EH (cell line): ENCODE measurements around the gene C9orf50.
"Not testable (repeated sequence)": the region's sequence is repeated elsewhere in the genome, so short reads cannot be mapped to it uniquely, and the experiment has no call there.

Source experiments
- DNase-seq: peaks from one replicate; pipeline ENCODE4 v3.0.0-alpha.2; 2015; ENCODE audit warnings: low read depth

Gene C9orf50

GRCh38 chr9:129648092-129648763 is 27.3 kb upstream of the C9orf50 start:
- DNase-seq = peak; percentile 52

DNA sequence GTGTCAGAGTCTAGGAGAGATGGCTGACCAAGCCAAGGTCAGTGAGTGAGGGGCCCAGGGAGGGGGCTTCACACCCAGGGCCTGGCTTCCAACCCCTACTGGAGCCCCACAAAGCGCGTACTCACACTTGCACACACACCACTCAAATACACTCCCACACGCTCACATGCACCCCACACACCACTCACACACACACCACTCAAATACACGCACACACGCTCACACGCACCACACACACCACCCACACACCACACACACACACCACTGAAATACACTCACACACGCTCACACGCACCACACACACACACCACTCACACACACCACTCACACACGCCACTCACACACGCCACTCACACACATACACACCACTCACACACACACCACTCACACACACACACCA is 26.7 kb upstream of the C9orf50 start:
- no peak for DNase-seq

DNA sequence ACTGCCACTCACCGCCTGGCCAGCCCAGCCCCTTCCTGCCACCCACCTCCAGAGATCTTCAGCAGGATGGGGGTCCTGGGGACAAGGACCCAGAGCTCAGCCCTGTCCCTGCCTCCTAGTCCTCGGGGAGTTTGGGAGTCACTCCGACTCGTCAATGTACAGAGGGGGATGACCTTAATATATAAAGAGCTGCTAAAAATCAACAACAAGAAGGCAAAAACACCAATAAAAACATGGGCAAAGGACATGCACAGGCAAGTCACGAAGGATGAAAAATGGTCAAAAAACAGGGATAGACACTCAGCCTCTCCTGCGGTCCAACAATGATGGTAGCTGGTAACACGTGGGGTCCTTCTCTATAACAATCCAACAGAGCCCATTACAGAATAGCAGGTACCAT is 25.8 kb upstream of the C9orf50 start:
- no peak for DNase-seq

DNA sequence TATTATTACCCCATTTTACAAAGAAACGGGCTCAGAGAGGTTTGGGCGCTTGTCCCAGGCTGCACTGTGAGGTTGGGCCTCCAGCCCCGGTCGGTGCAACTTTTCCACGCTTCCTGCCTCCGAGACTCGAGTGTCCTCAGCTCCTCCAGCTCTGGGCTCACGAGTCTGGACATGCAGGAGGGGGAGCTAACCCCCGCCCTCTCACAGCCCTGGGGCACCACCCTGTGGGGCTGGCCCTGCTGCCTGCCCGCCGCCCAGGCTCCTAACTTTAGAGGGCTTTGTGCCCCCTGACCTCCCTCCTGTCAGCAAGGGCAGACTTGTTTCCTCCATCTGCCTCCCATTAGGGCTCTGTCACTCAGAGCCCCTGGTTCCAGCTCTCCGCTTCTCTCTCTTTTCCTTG is 25.4 kb upstream of the C9orf50 start:
- DNase-seq = no peak

DNA sequence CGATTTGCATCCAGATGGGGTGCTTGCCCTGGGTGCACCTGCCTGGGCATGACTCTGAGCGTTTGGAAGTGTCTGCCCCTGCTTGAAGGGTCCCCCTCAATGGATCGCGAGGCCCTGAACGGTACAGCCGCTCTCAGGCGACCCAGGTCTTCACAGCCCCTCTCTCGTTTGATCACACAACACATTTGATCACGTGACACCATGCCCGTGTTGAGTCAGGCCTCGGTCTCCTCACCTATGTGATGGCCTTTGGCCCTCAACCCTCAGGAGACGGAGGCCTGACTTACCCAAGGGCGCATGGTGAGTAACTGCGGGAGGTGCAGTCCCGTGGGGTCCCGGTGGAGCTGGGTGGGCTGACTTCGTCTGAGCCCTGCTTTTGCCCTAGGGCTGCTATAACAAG is 24.0 kb upstream of the C9orf50 start:
- DNase-seq = no peak

- DNase-seq = no peak
These were observed 23.5 kb upstream of the C9orf50 start for GRCh38 chr9:129644365-129644764.

GRCh38 chr9:129643706-129644105 is 22.8 kb upstream of the C9orf50 start:
- no peak for DNase-seq

- DNase-seq = peak; percentile 97
These were observed 21.1 kb upstream of the C9orf50 start, which contains the start of gene ASB6 for GRCh38 chr9:129641750-129642585. ASB6 (minus strand) TSS chr9:129642151; CDS start chr9:129641999, 152 bp downstream.

DNA sequence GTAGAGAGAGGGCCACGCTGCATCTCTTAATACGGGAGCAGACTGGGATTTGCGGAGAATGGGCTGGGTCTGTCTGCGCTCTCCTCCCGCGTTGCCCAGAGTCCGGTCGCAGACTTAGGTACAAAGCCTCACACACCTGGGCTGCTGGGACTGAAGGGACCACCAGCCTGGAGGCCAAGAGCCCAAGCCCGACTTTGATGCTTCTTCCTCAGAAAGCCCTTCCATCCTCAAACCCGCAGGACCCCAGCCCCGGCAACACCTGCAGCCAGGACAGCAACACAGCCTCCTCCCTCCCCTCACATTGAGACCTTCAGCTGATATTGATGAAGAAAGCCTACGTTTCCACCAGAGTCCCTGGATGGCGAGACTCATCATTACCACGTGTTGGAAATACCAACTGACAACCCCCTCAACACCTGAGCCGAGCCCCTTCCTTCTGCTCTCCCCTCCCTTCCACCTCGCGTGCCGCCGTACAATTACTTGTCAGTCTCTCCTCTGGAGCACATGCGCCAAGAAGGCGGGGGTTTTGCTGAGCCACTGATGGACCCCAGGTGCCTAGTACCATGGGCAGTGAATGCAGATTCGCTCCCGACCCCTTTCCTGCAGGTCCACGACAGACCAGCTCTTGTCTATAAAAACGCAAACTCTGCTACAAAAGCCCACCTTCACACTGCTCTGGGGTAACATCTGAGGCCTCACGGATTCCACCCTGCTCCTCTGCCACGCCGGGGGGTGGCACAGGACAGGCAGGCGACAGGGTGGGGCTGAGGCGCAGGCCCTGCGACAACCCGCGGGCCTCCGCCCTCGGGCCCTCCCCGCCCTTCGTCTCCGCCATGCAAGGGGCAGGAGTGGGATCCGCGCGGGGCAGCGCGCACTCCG is 20.2 kb upstream of the C9orf50 start:
- DNase-seq = no peak

GRCh38 chr9:129640086-129640870 is 19.4 kb upstream of the C9orf50 start:
- peak; percentile 43 for DNase-seq

DNA sequence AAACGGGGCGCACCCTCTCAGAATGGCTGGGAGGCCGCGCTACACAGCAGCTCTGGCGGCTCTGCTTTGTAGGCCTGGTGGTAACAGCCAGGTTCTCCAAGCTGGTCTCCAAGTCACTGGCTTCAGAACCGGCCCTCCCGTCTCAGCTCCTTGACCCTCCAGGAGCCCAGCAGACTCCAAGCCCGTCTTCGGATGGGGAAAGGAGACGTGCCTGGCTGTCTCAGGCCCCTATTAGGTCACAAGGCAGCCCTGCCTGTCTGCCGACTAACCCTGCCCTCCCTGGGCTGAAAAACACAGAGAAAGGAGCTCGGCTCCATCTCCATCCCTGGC is 18.8 kb upstream of the C9orf50 start:
- DNase-seq = no peak

DNA sequence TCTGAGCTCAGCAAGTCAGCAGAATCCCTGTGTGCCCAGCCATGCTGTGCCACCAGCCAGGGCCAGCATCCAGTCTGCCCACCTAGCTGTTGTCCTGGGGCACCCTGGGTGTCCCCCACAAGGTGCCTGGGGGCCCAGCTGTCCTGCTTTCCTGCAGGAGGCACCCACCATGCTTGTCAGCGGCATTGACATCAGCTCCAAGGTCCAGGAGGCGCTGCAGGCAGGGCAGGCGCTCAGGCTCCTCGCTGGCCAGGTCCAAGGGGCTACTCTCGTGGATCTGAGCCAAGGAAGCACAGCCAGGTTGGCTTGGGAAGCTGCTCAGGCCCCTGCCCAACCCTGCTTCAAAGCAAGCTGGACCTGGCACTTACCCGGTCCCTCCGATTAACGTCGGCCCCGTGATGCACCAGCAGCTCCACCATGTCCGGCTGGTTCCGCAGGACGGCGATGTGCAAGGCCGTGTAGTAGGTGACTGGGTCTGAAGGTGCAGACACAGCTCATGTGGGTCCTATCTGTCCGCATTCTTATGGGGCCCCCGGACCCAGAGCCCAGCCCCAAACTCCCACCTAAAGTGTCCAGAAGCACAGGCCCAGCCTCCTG is 18.2 kb upstream of the C9orf50 start:
- no peak for DNase-seq

DNA sequence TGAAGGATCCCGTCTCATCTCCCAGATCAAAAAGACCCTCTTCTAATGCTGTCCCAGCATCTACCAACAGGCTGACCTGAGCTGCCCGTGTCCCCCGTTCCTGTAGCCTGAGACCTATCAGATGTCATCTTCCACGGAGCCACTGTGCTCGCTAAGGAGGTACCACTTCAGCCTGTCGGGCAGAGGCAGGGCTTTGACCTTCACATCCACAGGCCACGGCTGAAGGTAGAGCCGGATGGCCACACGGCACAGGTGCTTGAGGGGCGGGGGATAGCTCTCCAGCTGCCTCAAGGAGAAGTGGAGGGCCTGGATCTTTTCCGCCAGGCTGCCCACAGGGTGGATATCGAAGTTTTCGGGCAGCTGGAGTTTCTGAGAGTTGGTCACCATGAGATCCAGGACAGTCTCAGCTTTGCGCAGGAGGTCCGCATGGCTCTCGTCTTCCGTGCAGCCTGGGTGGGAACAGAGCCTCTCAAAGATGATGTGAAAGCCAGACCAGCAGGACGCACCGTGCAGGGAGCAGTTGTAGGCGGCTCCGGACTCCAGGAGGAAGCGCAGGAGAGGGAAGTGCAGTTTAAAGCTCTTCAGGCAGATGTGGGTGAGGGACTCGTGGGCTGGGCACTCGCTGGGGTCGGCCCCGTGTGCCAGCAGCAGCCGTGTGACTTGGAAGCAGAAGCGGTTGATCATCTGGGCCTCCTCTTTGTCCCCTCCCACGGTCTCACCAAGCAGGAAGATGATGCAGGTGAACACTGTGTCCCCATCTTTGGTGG is 17.0 kb upstream of the C9orf50 start:
- DNase-seq = no peak

- no peak for DNase-seq
These were observed 16.2 kb upstream of the C9orf50 start for GRCh38 chr9:129637102-129637501.

- DNase-seq = not testable (repeated sequence)
These were observed 15.4 kb upstream of the C9orf50 start for GRCh38 chr9:129636343-129636742.

DNA sequence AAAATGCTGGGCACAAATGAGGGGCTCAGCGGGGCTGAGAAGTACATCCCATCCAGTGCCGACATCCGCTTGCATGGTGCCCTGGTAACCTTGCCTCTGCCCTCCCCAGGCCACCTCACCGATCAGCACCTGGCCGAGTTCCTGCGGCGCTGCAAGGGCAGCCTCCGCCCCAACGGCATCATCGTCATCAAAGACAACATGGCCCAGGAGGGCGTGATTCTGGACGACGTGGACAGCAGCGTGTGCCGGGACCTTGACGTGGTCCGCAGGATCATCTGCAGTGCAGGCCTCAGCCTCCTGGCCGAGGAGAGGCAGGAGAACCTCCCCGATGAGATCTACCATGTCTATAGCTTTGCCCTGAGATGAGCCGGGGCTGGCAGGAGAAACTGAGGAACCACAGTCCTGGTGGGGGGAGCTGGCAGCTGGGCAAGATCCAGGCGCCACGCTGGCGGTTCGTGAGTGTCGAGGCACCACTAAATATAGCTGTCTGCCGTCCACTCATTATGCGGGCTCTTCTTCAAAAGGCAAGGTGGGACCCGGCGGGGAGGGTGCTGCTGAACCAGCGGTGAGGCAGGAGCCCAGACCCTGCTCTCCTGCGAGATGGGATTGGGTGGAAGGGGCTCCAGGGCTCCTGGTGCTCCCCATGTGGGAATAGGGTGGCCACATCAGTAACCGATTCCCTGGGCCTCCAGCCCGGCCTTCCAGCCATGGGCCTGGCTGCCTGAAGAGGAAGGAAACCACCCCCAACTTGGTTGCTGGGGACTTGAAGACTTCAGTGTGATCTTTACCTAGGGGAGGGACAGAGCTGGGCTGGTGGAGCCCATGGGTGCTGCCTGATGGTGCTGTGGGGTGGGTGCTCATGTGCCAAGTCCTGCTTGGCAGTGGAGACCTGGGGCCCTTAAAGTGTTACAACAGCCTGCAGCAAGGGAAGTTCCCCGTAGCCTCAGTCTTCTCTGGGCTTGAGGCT is 14.5 kb upstream of the C9orf50 start:
- DNase-seq = no peak

- DNase-seq = no peak
These were observed 12.9 kb upstream of the C9orf50 start for GRCh38 chr9:129633848-129634247.

- DNase-seq = no peak
These were observed 12.3 kb upstream of the C9orf50 start for GRCh38 chr9:129633207-129633606.

GRCh38 chr9:129632460-129632859 is 11.6 kb upstream of the C9orf50 start:
- peak; percentile 44 for DNase-seq
